HUES64 (cell line): Measurements from ENCODE around the gene MYLK.
"Not testable (repeated sequence)": the region's sequence is repeated elsewhere in the genome, so short reads cannot be mapped to it uniquely, and the experiment has no call there.

Source experiments
- H3K27ac ChIP-seq: 2 replicates; pipeline ENCODE4 v1.7.0; 2013; ENCODE audit warnings: low read depth, low read length, inconsistent platforms
- H3K27me3 ChIP-seq: 2 replicates; pipeline ENCODE4 v1.6.1; 2013; ENCODE audit warnings: mild to moderate bottlenecking, low read length; ENCODE audit not compliant: insufficient read depth
- H3K36me3 ChIP-seq: 2 replicates; pipeline ENCODE4 v1.6.1; 2013; ENCODE audit warnings: mild to moderate bottlenecking, low read length; ENCODE audit not compliant: insufficient read depth
- H3K4me1 ChIP-seq: 2 replicates; pipeline ENCODE4 v1.6.1; 2013; ENCODE audit warnings: mild to moderate bottlenecking, low read length, moderate library complexity; ENCODE audit not compliant: insufficient read depth
- H3K4me3 ChIP-seq: 2 replicates; pipeline ENCODE4 v1.5.1; 2013; ENCODE audit warnings: mild to moderate bottlenecking, low read length, moderate library complexity
- H3K9ac ChIP-seq: 2 replicates; pipeline ENCODE4 v1.6.1; 2013; ENCODE audit warnings: mild to moderate bottlenecking, low read depth, low read length
- H3K9me3 ChIP-seq: 2 replicates; pipeline ENCODE4 v1.6.1; 2013; ENCODE audit warnings: low read depth, low read length; ENCODE audit not compliant: insufficient read depth
- WGBS: fragments of 150-250, 120-280 bp; methylation state at CpG from one replicate; pipeline ENCODE4 v1.1.7; 2013; ENCODE audit warnings: missing lambda C conversion rate; 5-methylcytosine and 5-hydroxymethylcytosine counted together

Gene MYLK

DNA sequence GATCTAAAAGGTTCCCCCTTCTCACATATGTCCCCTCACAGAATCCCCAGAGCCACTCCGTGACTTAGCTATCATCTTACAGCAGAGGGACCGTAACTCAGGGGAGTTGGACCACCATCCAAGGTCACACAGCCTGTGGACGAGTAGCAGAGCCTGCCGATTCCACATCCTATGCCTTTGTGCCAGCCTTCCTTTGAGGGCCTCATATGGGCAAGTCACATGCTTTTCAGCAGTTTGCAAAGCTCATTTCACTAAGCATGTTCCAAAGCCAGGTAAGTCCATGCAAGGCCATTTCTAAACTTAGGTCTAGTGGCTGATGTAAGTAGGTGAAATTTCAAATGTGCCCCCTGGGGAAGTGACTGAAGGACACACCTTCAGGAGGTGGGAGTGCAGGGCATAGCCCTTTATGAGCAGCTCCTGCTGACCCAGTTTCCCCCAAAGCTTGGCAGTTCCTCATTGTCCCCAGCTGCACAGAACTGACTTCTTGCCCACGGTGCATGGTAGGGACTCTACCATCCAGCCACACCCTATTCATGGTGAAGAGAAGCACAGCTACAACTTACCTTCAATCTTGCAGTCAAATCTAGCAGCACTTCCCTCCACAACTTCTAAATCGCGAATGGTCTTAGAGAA is 265.9 kb downstream of the MYLK start:
- 85% methylated on average over 7 of the region's 7 CpGs for WGBS
- Histone ChIP-seq H3K9me3 (no peaks in the 10 kb centered on the region), H3K4me3 (no peak overlapping the region), H3K4me1 (0 out of 2 replicates have a peak, but pooled peaks cover 6% of the 10 kb centered on the region), H3K9ac (no peak overlapping the region), H3K27ac (no peak overlapping the region), H3K27me3 (no peaks in the 10 kb centered on the region), H3K36me3 (peaks cover 6% of the 10 kb centered on the region)

GRCh38 chr3:123616593-123616992 is 267.5 kb downstream of the MYLK start:
- Histone ChIP-seq H3K36me3 (peaks cover 15% of the 10 kb centered on the region), H3K9ac (no peak overlapping the region), H3K4me3 (no peak overlapping the region), H3K27me3 (no peaks in the 10 kb centered on the region), H3K9me3 (no peaks in the 10 kb centered on the region), H3K4me1 (0 out of 2 replicates have a peak, but pooled peaks cover 6% of the 10 kb centered on the region), H3K27ac (no peak overlapping the region)
- 87% methylated on average over 6 of the region's 6 CpGs for WGBS

GRCh38 chr3:123613543-123613942 is 270.6 kb downstream of the MYLK start:
- Histone ChIP-seq H3K9me3 (no peaks in the 10 kb centered on the region), H3K4me1 (no peaks in the 10 kb centered on the region)
- WGBS: 98% methylated on average over 2 of the region's 2 CpGs

DNA sequence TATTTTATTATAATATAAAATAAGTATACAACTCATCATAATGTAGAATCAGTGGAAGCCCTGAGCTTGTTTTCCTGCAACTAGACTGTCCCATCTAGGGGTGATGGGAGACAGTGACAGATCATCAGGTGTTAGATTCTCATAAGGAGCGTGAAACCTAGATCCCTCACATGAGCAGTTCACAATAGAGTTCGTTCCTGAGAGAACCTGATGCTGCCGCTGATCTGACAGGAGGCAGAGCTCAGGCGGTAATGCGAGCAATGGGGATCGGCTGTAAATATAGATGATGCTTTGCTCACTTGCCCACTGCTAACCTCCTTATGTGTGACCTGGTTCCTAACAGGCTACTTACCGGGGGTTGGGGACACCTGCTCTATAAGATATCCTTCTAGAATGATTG is 272.5 kb downstream of the MYLK start:
- not testable (repeated sequence) for H3K9me3 ChIP-seq, H3K4me1 ChIP-seq, H3K4me3 ChIP-seq, H3K9ac ChIP-seq, H3K27ac ChIP-seq, H3K27me3 ChIP-seq
- H3K36me3 ChIP-seq: peaks cover 19% of the 10 kb centered on the region
- WGBS: 95% methylated on average over 6 of the region's 7 CpGs

More at GRCh38 chr3:123613543-123613942, 270.6 kb downstream of the MYLK start:
- Histone ChIP-seq H3K9ac (no peak overlapping the region), H3K27me3 (no peaks in the 10 kb centered on the region), H3K36me3 (peaks cover 19% of the 10 kb centered on the region), H3K27ac (no peak overlapping the region), H3K4me3 (no peak overlapping the region)

- Histone ChIP-seq H3K9me3 (no peaks in the 10 kb centered on the region), H3K27ac (no peak overlapping the region), H3K4me1 (peaks cover 4% of the 10 kb centered on the region; the same call in 1 of the 2 replicates), H3K4me3 (no peak overlapping the region), H3K27me3 (no peaks in the 10 kb centered on the region), H3K36me3 (peaks cover 19% of the 10 kb centered on the region), H3K9ac (no peak overlapping the region)
Measured at GRCh38 chr3:123611082-123611481, 273.1 kb downstream of the MYLK start.

GRCh38 chr3:123610331-123610730 is 273.8 kb downstream of the MYLK start:
- H3K27me3 ChIP-seq: no peaks in the 10 kb centered on the region
- H3K27ac ChIP-seq: no peak overlapping the region
- no peak overlapping the region for H3K4me3 ChIP-seq
- WGBS: 94% methylated on average over 3 of the region's 3 CpGs
- H3K36me3 ChIP-seq: peaks cover 19% of the 10 kb centered on the region
- H3K9ac ChIP-seq: no peak overlapping the region
- H3K9me3 ChIP-seq: no peaks in the 10 kb centered on the region
- H3K4me1 ChIP-seq: peaks cover 4% of the 10 kb centered on the region; the same call in 1 of the 2 replicates

DNA sequence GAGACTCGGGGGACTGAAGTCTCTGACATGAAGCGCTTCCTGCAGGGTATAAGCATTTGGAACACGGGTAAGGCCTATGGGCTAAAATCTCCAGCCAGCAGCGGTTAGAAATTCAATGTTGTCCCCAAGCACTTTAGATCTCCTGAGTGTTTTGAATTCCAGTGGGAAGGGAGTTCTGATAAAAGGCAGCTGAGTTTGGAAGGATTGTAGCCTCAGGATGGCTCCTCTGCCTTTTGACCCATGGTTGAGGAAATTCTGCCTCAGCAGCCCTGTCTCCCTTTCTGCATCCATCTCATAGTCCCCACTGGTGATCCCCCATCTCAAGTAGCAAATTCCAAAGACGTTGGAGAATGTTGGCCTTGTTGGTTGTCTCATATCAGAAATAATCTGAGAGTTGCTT is 275.1 kb downstream of the MYLK start:
- Histone ChIP-seq H3K27me3 (no peaks in the 10 kb centered on the region), H3K9ac (no peak overlapping the region), H3K27ac (no peak overlapping the region), H3K9me3 (no peaks in the 10 kb centered on the region), H3K36me3 (peaks cover 19% of the 10 kb centered on the region), H3K4me3 (no peak overlapping the region), H3K4me1 (peaks cover 4% of the 10 kb centered on the region; the same call in 1 of the 2 replicates)
- WGBS: 91% methylated on average over 5 of the region's 5 CpGs

DNA sequence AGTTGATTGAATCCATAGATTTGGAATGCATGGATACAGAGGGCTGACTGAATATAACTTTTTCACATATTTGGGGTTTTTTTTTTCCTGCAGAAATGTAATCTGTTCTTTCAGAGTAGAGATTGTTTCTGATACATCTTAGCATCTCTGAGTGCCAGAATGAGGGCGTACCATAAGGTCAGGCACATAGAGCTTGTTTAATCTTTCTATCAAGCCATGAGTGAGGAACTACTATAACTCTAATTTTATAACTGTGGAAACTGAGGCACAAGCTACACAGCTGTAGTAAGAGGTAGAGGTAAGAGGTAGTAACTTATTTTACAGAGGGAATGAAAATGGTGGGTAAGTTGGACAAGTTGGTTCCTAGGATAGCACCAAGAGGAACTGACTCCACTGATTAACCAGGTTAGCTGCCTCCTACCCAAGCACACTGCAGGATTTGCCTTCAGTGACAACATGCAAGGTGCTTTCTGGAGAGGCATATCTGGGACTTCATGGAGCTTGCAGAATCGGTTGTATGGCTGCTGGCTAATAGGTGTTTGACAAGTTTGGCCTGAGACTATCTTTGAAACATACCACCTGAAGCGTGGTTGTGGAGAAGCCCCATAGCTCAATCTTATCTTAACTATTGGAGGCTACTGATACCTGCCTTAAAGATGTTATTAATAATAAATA is 275.7 kb downstream of the MYLK start:
- Histone ChIP-seq H3K27ac (no peak overlapping the region), H3K9ac (no peak overlapping the region), H3K4me1 (peaks cover 4% of the 10 kb centered on the region; the same call in 1 of the 2 replicates), H3K9me3 (no peaks in the 10 kb centered on the region), H3K4me3 (no peak overlapping the region), H3K36me3 (peaks cover 16% of the 10 kb centered on the region), H3K27me3 (no peaks in the 10 kb centered on the region)
- 82% methylated on average over 2 of the region's 3 CpGs for WGBS

- H3K4me1 ChIP-seq: peaks cover 4% of the 10 kb centered on the region; the same call in 1 of the 2 replicates
- peaks cover 4% of the 10 kb centered on the region for H3K36me3 ChIP-seq
- H3K27me3 ChIP-seq: no peaks in the 10 kb centered on the region
- H3K9me3 ChIP-seq: no peaks in the 10 kb centered on the region
- H3K9ac ChIP-seq: no peak overlapping the region
- H3K27ac ChIP-seq: no peak overlapping the region; the same call in 1 of the 2 replicates
- no peak overlapping the region for H3K4me3 ChIP-seq
Measured at GRCh38 chr3:123606527-123606926, 277.6 kb downstream of the MYLK start.

GRCh38 chr3:123605789-123606234 is 278.3 kb downstream of the MYLK start:
- peaks cover 4% of the 10 kb centered on the region; the same call in 1 of the 2 replicates for H3K4me1 ChIP-seq
- H3K9ac ChIP-seq: no peak overlapping the region
- no peak overlapping the region for H3K27ac ChIP-seq
- no peak overlapping the region for H3K4me3 ChIP-seq
- 91% methylated on average over 5 of the region's 5 CpGs for WGBS
- no peaks in the 10 kb centered on the region for H3K27me3 ChIP-seq
- H3K36me3 ChIP-seq: no peaks in the 10 kb centered on the region
- no peaks in the 10 kb centered on the region for H3K9me3 ChIP-seq

DNA sequence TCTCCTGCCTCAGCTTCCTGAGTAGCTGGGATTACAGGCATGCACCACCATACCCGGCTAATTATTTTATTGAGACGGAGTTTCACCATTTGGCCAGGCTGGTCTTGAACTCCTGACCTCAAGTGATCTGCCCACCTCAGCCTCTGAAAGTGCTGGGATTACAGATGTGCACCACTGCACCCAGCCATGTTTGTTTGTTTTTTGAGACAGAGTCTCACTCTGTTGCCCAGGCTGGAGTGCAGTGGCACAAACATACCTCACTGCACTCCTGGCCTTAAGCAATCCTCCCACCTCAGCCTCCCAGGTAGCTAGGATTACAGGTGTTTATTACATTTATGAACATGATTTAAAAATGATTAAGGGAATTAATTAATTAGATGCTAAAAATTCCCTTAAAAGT is 281.0 kb downstream of the MYLK start:
- 72% methylated on average over 2 of the region's 2 CpGs for WGBS
- H3K36me3 ChIP-seq, H3K4me3 ChIP-seq, H3K9me3 ChIP-seq, H3K27me3 ChIP-seq, H3K9ac ChIP-seq, H3K27ac ChIP-seq, H3K4me1 ChIP-seq: not testable (repeated sequence)
